ENCODE measurements around the gene RPS6KA4.

The RPS6KA4 gene

DNA sequence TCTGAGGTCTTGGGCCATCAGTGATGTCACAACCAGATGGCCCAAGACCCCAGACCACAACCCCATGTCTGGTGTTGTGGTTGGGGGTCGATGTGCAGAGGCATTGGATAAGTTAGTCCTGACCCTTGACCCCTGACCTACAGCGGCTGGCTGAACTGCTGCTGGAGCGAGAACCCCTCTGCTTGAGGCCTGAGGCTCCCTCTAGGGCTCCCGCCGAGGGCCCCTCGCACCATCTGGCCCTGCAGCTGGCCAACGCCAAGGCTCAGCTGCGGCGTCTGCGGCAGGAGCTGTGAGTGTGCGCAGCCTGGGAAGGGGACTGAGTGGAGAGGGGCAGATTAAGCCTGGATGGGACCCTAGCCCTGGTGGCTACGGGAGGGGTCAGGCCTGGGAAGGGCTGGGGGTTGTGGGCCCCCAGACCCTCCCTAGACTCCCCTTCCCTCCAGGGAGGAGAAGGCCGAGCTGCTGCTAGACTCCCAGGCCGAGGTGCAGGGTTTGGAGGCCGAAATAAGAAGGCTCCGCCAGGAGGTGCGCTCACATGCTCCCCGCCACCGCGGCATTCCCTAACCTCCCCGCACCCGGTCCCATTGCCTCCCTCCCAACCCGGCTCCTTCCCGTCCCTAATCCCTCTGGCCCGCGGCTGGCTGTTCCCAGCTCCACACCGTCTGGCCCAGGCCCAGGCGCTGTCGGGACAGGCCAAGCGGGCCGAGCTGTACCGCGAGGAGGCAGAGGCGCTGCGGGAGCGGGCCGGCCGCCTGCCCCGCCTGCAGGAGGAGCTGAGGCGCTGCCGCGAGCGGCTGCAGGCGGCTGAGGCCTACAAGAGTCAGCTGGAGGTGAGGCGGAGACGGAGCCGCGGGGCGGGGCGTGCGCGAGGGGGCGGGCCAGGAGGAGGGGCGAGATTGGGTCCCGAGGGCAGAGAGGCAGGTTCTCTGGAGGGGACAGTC is 16.8 kb upstream of the RPS6KA4 start:
- TF ChIP-seq, protein P1, sequence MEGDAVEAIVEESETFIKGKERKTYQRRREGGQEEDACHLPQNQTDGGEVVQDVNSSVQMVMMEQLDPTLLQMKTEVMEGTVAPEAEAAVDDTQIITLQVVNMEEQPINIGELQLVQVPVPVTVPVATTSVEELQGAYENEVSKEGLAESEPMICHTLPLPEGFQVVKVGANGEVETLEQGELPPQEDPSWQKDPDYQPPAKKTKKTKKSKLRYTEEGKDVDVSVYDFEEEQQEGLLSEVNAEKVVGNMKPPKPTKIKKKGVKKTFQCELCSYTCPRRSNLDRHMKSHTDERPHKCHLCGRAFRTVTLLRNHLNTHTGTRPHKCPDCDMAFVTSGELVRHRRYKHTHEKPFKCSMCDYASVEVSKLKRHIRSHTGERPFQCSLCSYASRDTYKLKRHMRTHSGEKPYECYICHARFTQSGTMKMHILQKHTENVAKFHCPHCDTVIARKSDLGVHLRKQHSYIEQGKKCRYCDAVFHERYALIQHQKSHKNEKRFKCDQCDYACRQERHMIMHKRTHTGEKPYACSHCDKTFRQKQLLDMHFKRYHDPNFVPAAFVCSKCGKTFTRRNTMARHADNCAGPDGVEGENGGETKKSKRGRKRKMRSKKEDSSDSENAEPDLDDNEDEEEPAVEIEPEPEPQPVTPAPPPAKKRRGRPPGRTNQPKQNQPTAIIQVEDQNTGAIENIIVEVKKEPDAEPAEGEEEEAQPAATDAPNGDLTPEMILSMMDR (IDR thresholded peaks at IDR 0.05; ENCODE audit: control extremely low read depth, extremely low read depth, low read depth, missing control alignments): peak; percentile 28
- peak; percentile 95 for DNase-seq (ENCODE audit: extremely low spot score)
- CTCF ChIA-PET: interaction anchor here (0.9 to 7.5 kb wide), 8 partner anchors 10 to 116 kb away, joined by 3 to 81 read pairs (median 10); partner anchors contain the start of genes NUDT22, PRDX5, TRMT112 and TRPT1
- POLR2A ChIA-PET: interaction anchor here (0.5 to 1.5 kb wide), 3 partner anchors 11 to 1670 kb away, joined by 3 to 6 read pairs (median 5); partner anchors contain the start of gene LBHD1

DNA sequence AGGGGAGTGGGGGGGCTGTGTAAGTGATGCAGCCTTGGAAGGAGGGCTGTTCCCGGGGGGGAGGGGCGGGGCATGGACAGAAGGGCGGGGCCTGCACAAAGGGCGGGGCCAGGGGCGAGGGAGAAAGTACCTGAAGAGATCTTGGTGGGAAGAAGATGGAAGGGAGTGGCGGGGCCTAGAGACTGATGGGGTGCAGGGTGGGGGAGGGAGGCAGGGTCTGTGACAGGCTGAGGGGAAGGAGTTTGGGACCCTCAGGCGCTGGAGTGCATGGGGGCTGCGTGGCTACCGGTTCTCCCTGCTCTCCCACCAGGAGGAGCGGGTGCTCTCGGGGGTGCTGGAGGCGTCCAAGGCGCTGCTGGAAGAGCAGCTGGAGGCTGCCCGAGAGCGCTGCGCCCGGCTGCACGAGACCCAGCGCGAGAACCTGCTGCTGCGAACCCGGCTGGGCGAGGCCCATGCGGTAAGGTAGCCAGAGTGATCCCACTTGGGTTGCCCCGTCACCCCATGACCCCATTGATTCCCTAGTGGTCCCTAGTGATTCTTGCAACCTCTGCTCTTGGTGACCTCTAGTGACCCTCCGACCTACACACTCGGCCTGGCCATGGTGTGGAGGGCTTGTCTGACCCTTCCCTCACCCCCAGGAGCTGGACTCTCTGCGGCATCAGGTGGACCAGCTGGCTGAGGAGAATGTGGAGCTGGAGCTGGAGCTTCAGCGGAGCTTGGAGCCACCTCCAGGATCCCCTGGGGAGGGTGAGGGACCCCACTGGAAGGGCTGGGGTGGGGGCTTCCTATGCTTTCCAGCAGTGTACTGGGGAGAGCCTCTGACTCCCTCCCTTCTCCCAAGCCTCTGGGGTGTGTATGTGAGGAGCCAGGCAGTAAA is 15.9 kb upstream of the RPS6KA4 start:
- CTCF ChIA-PET: interaction anchor here (0.9 to 7.5 kb wide), 6 partner anchors 11 to 117 kb away, joined by 3 to 81 read pairs (median 12); partner anchors contain the start of genes NUDT22, PRDX5, TRMT112 and TRPT1
- TF ChIP-seq, protein P1 (IDR thresholded peaks at IDR 0.05; ENCODE audit: control extremely low read depth, extremely low read depth, low read depth, missing control alignments): no peak
- POLR2A ChIA-PET: interaction anchor here (0.5 to 1.5 kb wide), 3 partner anchors 10 to 1671 kb away, joined by 3 to 6 read pairs (median 5); partner anchors contain the start of gene LBHD1
- no peak for DNase-seq (ENCODE audit: extremely low spot score)

GRCh38 chr11:64343767-64344559 is 15.0 kb upstream of the RPS6KA4 start:
- ChIA-PET CTCF (interaction anchor here (4.8 to 7.5 kb wide), 2 partner anchors 11 kb away, joined by 50 to 81 read pairs; no protein-coding TSS in a partner anchor), POLR2A (no interaction called here)
- DNase-seq (ENCODE audit: extremely low spot score): no peak
- TF ChIP-seq, protein P1 (IDR thresholded peaks at IDR 0.05; ENCODE audit: control extremely low read depth, extremely low read depth, low read depth, missing control alignments): peak; percentile 27

- TF ChIP-seq, protein P1 (IDR thresholded peaks at IDR 0.05; ENCODE audit: control extremely low read depth, extremely low read depth, low read depth, missing control alignments): no peak
- POLR2A ChIA-PET: interaction anchor here (0.7 kb wide), 1 partner anchor 64 kb away, joined by 4 read pairs; no protein-coding TSS in a partner anchor
- CTCF ChIA-PET: interaction anchor here (1.4 to 7.5 kb wide), 3 partner anchors 10 to 27 kb away, joined by 3 to 81 read pairs (median 7); partner anchors contain the start of genes PRDX5 and TRMT112
- no peak for DNase-seq (ENCODE audit: extremely low spot score)
These were observed 14.2 kb upstream of the RPS6KA4 start for GRCh38 chr11:64344787-64345186.

- TF ChIP-seq, protein P1 (IDR thresholded peaks at IDR 0.05; ENCODE audit: control extremely low read depth, extremely low read depth, low read depth, missing control alignments): no peak
- ChIA-PET CTCF (interaction anchor here (2.5 kb wide), 1 partner anchor 30 kb away, joined by 7 read pairs; the partner anchor contains the start of genes PRDX5 and TRMT112), POLR2A (no interaction called here)
- no peak for DNase-seq (ENCODE audit: extremely low spot score)
These were observed 11.6 kb upstream of the RPS6KA4 start for GRCh38 chr11:64347193-64347867.

Measured in GM10248 (cell line).